Adrenal gland (tissue), 5 donors: ENCODE results near the gene SCAF1.

Source experiments
- CTCF ChIP-seq, 6 experiments: fragments of 450-650 bp in 4 of 6; fragments of 200-600 bp in 2 of 6; sonication (generic) in 1 of 6; IDR thresholded peaks; 1 replicate in 5 of 6; 2 replicates in 1 of 6; pipeline versions ENCODE4 v1.5.1 to v1.8.0; 2016 to 2021; ENCODE audit warnings: antibody characterized with exemption in 6 of 6, mild to moderate bottlenecking in 2 of 6, moderate library complexity in 1 of 6
- POLR2A ChIP-seq, 2 donors: fragments of 450-650 bp; IDR thresholded peaks; one replicate each; pipeline ENCODE4 v1.6.1; 2017; ENCODE audit warnings: antibody characterized with exemption in 2 of 2, mild to moderate bottlenecking in 2 of 2, moderate library complexity in 1 of 2
- donor health status: DM: no; HTN: no; CAD: no.

GRCh38 chr19:49616945-49617344 lies 25.1 kb upstream of the SCAF1 start:
- TF ChIP-seq CTCF (IDR thresholded peaks at IDR 0.05), result no peak
- TF ChIP-seq POLR2A (IDR thresholded peaks at IDR 0.05), result no peak
